GM19468 (cell line): Measurements from ENCODE around the gene FAM83E.

Experiments used
- ATAC-seq: cut with Tn5 transposase; IDR thresholded peaks from one replicate; pipeline ENCODE4 v1.9.1; 2021; ENCODE audit warnings: mild to moderate bottlenecking, moderate library complexity, moderate number of reproducible peaks; ENCODE audit not compliant: unreplicated experiment; ENCODE audit errors: extremely low read depth

The FAM83E gene

GRCh38 chr19:48615231-48616040 lies 560 bp upstream of the FAM83E start:
- no peak for ATAC-seq

- ATAC-seq: no peak
These were observed 932 bp downstream of the FAM83E start for GRCh38 chr19:48613852-48614435.

GRCh38 chr19:48613024-48613851 lies 1.6 kb downstream of the FAM83E start:
- ATAC-seq: no peak

- no peak for ATAC-seq
These were observed 3.0 kb downstream of the FAM83E start for GRCh38 chr19:48611872-48612271.

GRCh38 chr19:48609571-48610108 lies 5.2 kb downstream of the FAM83E start:
- ATAC-seq: no peak

- no peak for ATAC-seq
These were observed 6.0 kb downstream of the FAM83E start for GRCh38 chr19:48608798-48609263.

- ATAC-seq: no peak
These were observed 7.5 kb downstream of the FAM83E start for GRCh38 chr19:48607359-48607755.

- ATAC-seq: no peak
These were observed 8.2 kb downstream of the FAM83E start, which contains the start of gene SPACA4 for GRCh38 chr19:48606463-48607358. Gene SPACA4 (plus strand): TSS chr19:48606742. CDS start chr19:48606979, 237 bp downstream.

- ATAC-seq: no peak
These were observed 11.0 kb downstream of the FAM83E start for GRCh38 chr19:48603850-48604249.

- ATAC-seq: no peak
These were observed 11.4 kb downstream of the FAM83E start for GRCh38 chr19:48603449-48603848.

- ATAC-seq: no peak
These were observed 11.9 kb downstream of the FAM83E start for GRCh38 chr19:48603001-48603400.

GRCh38 chr19:48600679-48601417 lies 14.0 kb downstream of the FAM83E start:
- ATAC-seq: no peak

- no peak for ATAC-seq
These were observed 15.7 kb downstream of the FAM83E start for GRCh38 chr19:48598996-48599700.

GRCh38 chr19:48596679-48597465 lies 18.0 kb downstream of the FAM83E start:
- no peak for ATAC-seq

- ATAC-seq: no peak
These were observed 18.6 kb downstream of the FAM83E start for GRCh38 chr19:48596237-48596636.

GRCh38 chr19:48595833-48596232 lies 19.0 kb downstream of the FAM83E start:
- ATAC-seq: no peak

GRCh38 chr19:48595171-48595570 lies 19.7 kb downstream of the FAM83E start:
- ATAC-seq: no peak
